Measurements from ENCODE around the gene APC. TPM values are rescaled to one million over a fixed set of nuclear protein-coding genes. Genes with fewer than 3 reads are reported as not detected.

APC gene
- 10 to 100 TPM; 39.4 to 58.8 TPM for total RNA-seq
- 7.1 TPM for polyA plus RNA-seq (ENCODE audit: insufficient read depth, low read depth, low replicate concordance)
- long read RNA-seq, donor 1: 0 reads
- long read RNA-seq, donor 2: 0 reads

GRCh38 chr5:112737463-112738190 lies at the start of gene APC:
Gene APC, plus strand, starts transcription at chr5:112737885. Its CDS starts 17,006 bp downstream, at chr5:112754891.
- DNase-seq: peak; percentile 95
- H3K36me3 ChIP-seq (ENCODE audit: low read depth, missing control alignments): no peaks in the 10 kb centered on the region
- H3K27me3 ChIP-seq: no peaks in the 10 kb centered on the region
- H3K9me3 ChIP-seq: no peaks in the 10 kb centered on the region
- H3K4me3 ChIP-seq: peak within 1 kb of the TSS; percentile 58 to 72
- H3K27ac ChIP-seq: peak within 1 kb of the TSS in 1 of 2 donors; percentile 8
- H3K4me1 ChIP-seq: peaks cover 12% of the 10 kb centered on the region
- 1% methylated on average over 33 to 36 of the region's 36 CpGs for WGBS, 2 donors
- TF ChIP-seq CTCF (IDR thresholded peaks at IDR 0.05) (peak in 1 of 3 experiments; percentile 16), POLR2A (IDR thresholded peaks at IDR 0.05) (no peak)
- intact Hi-C loops (cut with DNase I; ENCODE audit: low total_unique reads): no loop called here

- no peak for TF ChIP-seq POLR2A (IDR thresholded peaks at IDR 0.05)
- no peak for TF ChIP-seq CTCF (IDR thresholded peaks at IDR 0.05)
- no peak overlapping the region for H3K27ac ChIP-seq
- H3K4me3 ChIP-seq: no peak overlapping the region
- H3K27me3 ChIP-seq: no peaks in the 10 kb centered on the region
- intact Hi-C loops (cut with DNase I; ENCODE audit: low total_unique reads): no loop called here
- no peaks in the 10 kb centered on the region for H3K4me1 ChIP-seq
- 50 to 53% methylated on average over 3 of the region's 3 CpGs for WGBS, 2 donors
- no peaks in the 10 kb centered on the region for H3K36me3 ChIP-seq (ENCODE audit: low read depth, missing control alignments)
- DNase-seq: no peak
- no peaks in the 10 kb centered on the region for H3K9me3 ChIP-seq
Measured at GRCh38 chr5:112689155-112689909, 48.4 kb upstream of the APC start.

- WGBS, 2 donors: 86 to 89% methylated on average over 3 of the region's 3 CpGs
- H3K4me1 ChIP-seq: no peaks in the 10 kb centered on the region
- no peaks in the 10 kb centered on the region for H3K27me3 ChIP-seq
- no peak overlapping the region for H3K4me3 ChIP-seq
- no peak for DNase-seq
- no peaks in the 10 kb centered on the region for H3K9me3 ChIP-seq
- TF ChIP-seq CTCF (IDR thresholded peaks at IDR 0.05) (no peak), POLR2A (IDR thresholded peaks at IDR 0.05) (no peak)
- no peaks in the 10 kb centered on the region for H3K36me3 ChIP-seq (ENCODE audit: low read depth, missing control alignments)
- intact Hi-C loops (cut with DNase I; ENCODE audit: low total_unique reads): no loop called here
- no peak overlapping the region for H3K27ac ChIP-seq
Measured at GRCh38 chr5:112690605-112691338, 46.9 kb upstream of the APC start.

- Histone ChIP-seq H3K27me3 (no peaks in the 10 kb centered on the region), H3K4me1 (no peaks in the 10 kb centered on the region), H3K9me3 (no peaks in the 10 kb centered on the region), H3K4me3 (no peak overlapping the region), H3K36me3 (ENCODE audit: low read depth, missing control alignments) (no peaks in the 10 kb centered on the region), H3K27ac (no peak overlapping the region)
- DNase-seq: no peak
- intact Hi-C loops (cut with DNase I; ENCODE audit: low total_unique reads): no loop called here
- TF ChIP-seq CTCF (IDR thresholded peaks at IDR 0.05): no peak
- TF ChIP-seq POLR2A (IDR thresholded peaks at IDR 0.05): no peak
- WGBS, 2 donors: 86 to 100% methylated on average over 1 of the region's 1 CpG
Measured at GRCh38 chr5:112691339-112691680, 46.4 kb upstream of the APC start.

Data from testis (tissue), 5 donors.